CD14-positive monocyte (primary cell): Measurements from ENCODE around the gene RNF10. TPM values are rescaled to one million over a fixed set of nuclear protein-coding genes. Genes with fewer than 3 reads are reported as not detected.
A peak's percentile ranks its signal among the peaks of the same experiment; 100 is the strongest.

ENCODE experiments used
- DNase-seq, 3 donors: peaks; one replicate each; pipeline ENCODE4 v3.0.0-alpha.2; 2011 to 2022
- H2AFZ ChIP-seq: 2 replicates; pipeline ENCODE4 v1.6.0; 2012; ENCODE audit warnings: mild to moderate bottlenecking, low read depth, low read length, inconsistent platforms; ENCODE audit not compliant: insufficient read depth, poor library complexity, severe bottlenecking
- H3K27ac ChIP-seq, 2 donors: 1 replicate in 1 of 2; 2 replicates in 1 of 2; pipeline ENCODE4 v1.5.1; 2012 to 2013; ENCODE audit warnings: low read length in 2 of 2, control low read depth in 1 of 2, inconsistent platforms in 1 of 2, low read depth in 1 of 2, mild to moderate bottlenecking in 1 of 2
- H3K27me3 ChIP-seq, 2 donors: one replicate each; pipeline versions ENCODE4 v1.6.0 to v1.6.1; 2011 to 2013; ENCODE audit warnings: low read length in 2 of 2; ENCODE audit not compliant: control insufficient read depth in 2 of 2, insufficient read depth in 2 of 2
- H3K36me3 ChIP-seq, 2 donors: replicated peaks in 1 of 2; 1 replicate in 1 of 2; 2 replicates in 1 of 2; pipeline versions ENCODE4 v1.5.1 to v1.6.1; 2012 to 2013; ENCODE audit warnings: low read length in 2 of 2, control low read depth in 1 of 2, inconsistent platforms in 1 of 2, mild to moderate bottlenecking in 1 of 2; ENCODE audit not compliant: insufficient read depth in 2 of 2, control insufficient read depth in 1 of 2
- H3K4me1 ChIP-seq, 2 donors: 1 replicate in 1 of 2; 2 replicates in 1 of 2; pipeline versions ENCODE4 v1.5.1 to v1.6.1; 2012 to 2013; ENCODE audit warnings: low read length in 2 of 2, control low read depth in 1 of 2, inconsistent platforms in 1 of 2, mild to moderate bottlenecking in 1 of 2, moderate library complexity in 1 of 2; ENCODE audit not compliant: insufficient read depth in 2 of 2, control insufficient read depth in 1 of 2
- H3K4me2 ChIP-seq: replicated peaks from 2 replicates; pipeline ENCODE3; 2012; ENCODE audit warnings: low read length, moderate library complexity, mild to moderate bottlenecking; ENCODE audit not compliant: poor library complexity, severe bottlenecking; ENCODE audit errors: extremely low read depth
- H3K4me3 ChIP-seq, 3 experiments: fragments of 200-600 bp in 1 of 3; sonication (generic) in 1 of 3; replicated peaks in 1 of 3; 1 replicate in 2 of 3; 2 replicates in 1 of 3; pipeline ENCODE4 v1.5.1; 2011 to 2013; ENCODE audit warnings: low read length in 3 of 3, mild to moderate bottlenecking in 3 of 3, control low read depth in 2 of 3, low read depth in 2 of 3, inconsistent platforms in 1 of 3, moderate library complexity in 1 of 3
- H3K79me2 ChIP-seq: 2 replicates; pipeline ENCODE4 v1.6.0; 2012; ENCODE audit warnings: mild to moderate bottlenecking, control low read depth, inconsistent platforms, low read length, moderate library complexity; ENCODE audit not compliant: insufficient read depth
- H3K9ac ChIP-seq: 2 replicates; pipeline ENCODE4 v1.6.0; 2017; ENCODE audit warnings: low read length, mild to moderate bottlenecking; ENCODE audit not compliant: insufficient read depth, poor library complexity, severe bottlenecking
- H3K9me3 ChIP-seq, 2 donors: replicated peaks in 1 of 2; 1 replicate in 1 of 2; 2 replicates in 1 of 2; pipeline versions ENCODE4 v1.5.1 to v1.6.1; 2012 to 2013; ENCODE audit warnings: low read length in 2 of 2, control low read depth in 1 of 2; ENCODE audit not compliant: control insufficient read depth in 1 of 2, insufficient read depth in 1 of 2
- H4K20me1 ChIP-seq: 2 replicates; pipeline ENCODE4 v1.6.0; 2012; ENCODE audit warnings: mild to moderate bottlenecking, low read length, control low read depth, moderate library complexity; ENCODE audit not compliant: insufficient read depth
- H3K27ac Mint-ChIP-seq, 7 donors: one replicate each; pipeline ENCODE4 v1.8.0; 2020; ENCODE audit warnings: mild to moderate bottlenecking in 7 of 7, mixed read lengths in 7 of 7, moderate library complexity in 6 of 7, inconsistent platforms in 2 of 7
- H3K27me3 Mint-ChIP-seq, 3 donors: one replicate each; pipeline ENCODE4 v1.8.0; 2021 to 2022; ENCODE audit warnings: low read depth in 3 of 3, mild to moderate bottlenecking in 3 of 3, mixed read lengths in 3 of 3, moderate library complexity in 3 of 3, inconsistent platforms in 1 of 3
- H3K36me3 Mint-ChIP-seq, 2 donors: one replicate each; pipeline ENCODE4 v1.8.0; 2020; ENCODE audit warnings: mixed read lengths in 2 of 2, inconsistent platforms in 1 of 2, mild to moderate bottlenecking in 1 of 2
- H3K4me1 Mint-ChIP-seq: one replicate; pipeline ENCODE4 v1.8.0; 2020; ENCODE audit warnings: mild to moderate bottlenecking, mixed read lengths
- H3K4me3 Mint-ChIP-seq, 2 donors: one replicate each; pipeline ENCODE4 v1.8.0; 2020; ENCODE audit warnings: mild to moderate bottlenecking in 2 of 2, mixed read lengths in 2 of 2, moderate library complexity in 1 of 2
- H3K9me3 Mint-ChIP-seq, 7 donors: one replicate each; pipeline ENCODE4 v1.8.0; 2020 to 2022; ENCODE audit warnings: mixed read lengths in 7 of 7, mild to moderate bottlenecking in 6 of 7, moderate library complexity in 6 of 7, inconsistent platforms in 2 of 7
- CTCF ChIP-seq: fragments of 200-600 bp; IDR thresholded peaks from one replicate; pipeline ENCODE4 v1.8.0; 2022; ENCODE audit warnings: antibody characterized with exemption, mild to moderate bottlenecking
- WGBS: methylation state at CpG from one replicate; pipeline ENCODE4 v1.1.5; 2013; ENCODE audit warnings: missing lambda C conversion rate; ENCODE audit not compliant: insufficient coverage; 5-methylcytosine and 5-hydroxymethylcytosine counted together
- intact Hi-C, 2 donors: fragments of 100-400 bp; cut with micrococcal nuclease; formaldehyde crosslinking; loops; one replicate each; pipeline versions ENCODE4 v1.15.0 to v1.15.1; 2023
- polyA plus RNA-seq, 3 donors: library from polyadenylated mRNA; depleted of rRNA in 1 of 3; unstranded in 2 of 3; stranded (reverse) in 1 of 3; fragments of 300-500 nt in 2 of 3; fragments of >200 nt in 1 of 3; fragmentation: Illumina TruSeq in 2 of 3; gene quantifications; 1 replicate in 2 of 3; 2 replicates in 1 of 3; pipeline ENCODE4 v1.2.3, GENCODE V29; 2012 to 2021

Gene RNF10
- polyA plus RNA-seq, 3 donors, result 62.4 to 178 (median 106) TPM

GRCh38 chr12:120496413-120497340 is 37.5 kb upstream of the RNF10 start:
- Histone ChIP-seq H3K4me2 (peak overlapping the region; percentile 94), H4K20me1 (peaks cover 30% of the 10 kb centered on the region), H3K9ac (peak overlapping the region; percentile 74), H3K4me1 (peaks cover 17 to 21% of the 10 kb centered on the region in 2 donors), H3K4me3 (peak overlapping the region; percentile 91 to 99 (median 99)), H3K27me3 (no peaks in the 10 kb centered on the region), H3K79me2 (peaks cover 30% of the 10 kb centered on the region), H2AFZ (peak overlapping the region; percentile 86), H3K27ac (peak overlapping the region; percentile 57 to 76), H3K9me3 (no peaks in the 10 kb centered on the region), H3K36me3 (peaks cover 20 to 33% of the 10 kb centered on the region in 2 donors)
- intact Hi-C loops, result loop anchor here (5.0 kb wide), 2 partner anchors 36 to 41 kb away; partner anchors contain the start of gene RNF10 (in 1 of the 2)
- peak; percentile 19 to 56 (median 46) for DNase-seq
- no peak for TF ChIP-seq CTCF
- H3K27ac Mint-ChIP-seq, result peak overlapping the region; percentile 77 to 88 (median 84)
- peak overlapping the region; percentile 93 to 98 for H3K4me3 Mint-ChIP-seq
- under 1% methylated on average over 38 of the region's 47 CpGs for WGBS
- peaks cover 14 to 33% of the 10 kb centered on the region in 2 donors for H3K36me3 Mint-ChIP-seq
- no peaks in the 10 kb centered on the region for H3K9me3 Mint-ChIP-seq
- H3K27me3 Mint-ChIP-seq, result peaks cover 0 to 2% (median 0%) of the 10 kb centered on the region in 3 donors
- H3K4me1 Mint-ChIP-seq, result peaks cover 24% of the 10 kb centered on the region

- Histone ChIP-seq H3K36me3 (peaks cover 22 to 38% of the 10 kb centered on the region in 2 donors), H3K4me3 (peak overlapping the region; percentile 91 to 99 (median 99)), H3K4me2 (peak overlapping the region; percentile 94), H3K79me2 (peaks cover 30% of the 10 kb centered on the region), H3K4me1 (peaks cover 17 to 21% of the 10 kb centered on the region in 2 donors), H4K20me1 (peaks cover 30% of the 10 kb centered on the region), H3K9ac (no peak overlapping the region), H3K27me3 (no peaks in the 10 kb centered on the region), H3K9me3 (no peaks in the 10 kb centered on the region), H2AFZ (no peak overlapping the region), H3K27ac (peak overlapping the region in 1 of 2 donors; percentile 76)
- no peaks in the 10 kb centered on the region for H3K9me3 Mint-ChIP-seq
- no peak for DNase-seq
- peaks cover 17 to 43% of the 10 kb centered on the region in 2 donors for H3K36me3 Mint-ChIP-seq
- TF ChIP-seq CTCF, result no peak
- H3K4me1 Mint-ChIP-seq, result peaks cover 24% of the 10 kb centered on the region
- H3K27me3 Mint-ChIP-seq, result peaks cover 0 to 2% (median 0%) of the 10 kb centered on the region in 3 donors
- H3K27ac Mint-ChIP-seq, result peak overlapping the region in 3 of 7 donors; percentile 34 to 88 (median 45)
- intact Hi-C loops, result loop anchor here (5.0 kb wide), 2 partner anchors 35 to 40 kb away; partner anchors contain the start of gene RNF10 (in 1 of the 2)
- H3K4me3 Mint-ChIP-seq, result peak overlapping the region; percentile 93 to 98
- 20% methylated on average over 1 of the region's 9 CpGs for WGBS
Measured at GRCh38 chr12:120497524-120498150, 36.5 kb upstream of the RNF10 start.
